SKM-1 treated with dmso at 0.1 percent for 144 hours (cell line): ENCODE measurements around the gene LCNL1.

ENCODE experiments used
- DNase-seq: peaks from one replicate; lab custom pipeline; 2025; ENCODE audit not compliant: unreplicated experiment; lab: John Stamatoyannopoulos, UW

LCNL1 gene

GRCh38 chr9:137009217-137009616 is 26.4 kb downstream of the LCNL1 start:
- DNase-seq: no peak

GRCh38 chr9:137009938-137010732 is 27.3 kb downstream of the LCNL1 start:
- DNase-seq: no peak

- DNase-seq: no peak
These were observed 28.4 kb downstream of the LCNL1 start for GRCh38 chr9:137011156-137011555.

- no peak for DNase-seq
These were observed 29.3 kb downstream of the LCNL1 start for GRCh38 chr9:137011907-137012675.

- no peak for DNase-seq
These were observed 30.1 kb downstream of the LCNL1 start for GRCh38 chr9:137012694-137013570.

GRCh38 chr9:137013571-137013940 is 30.8 kb downstream of the LCNL1 start:
- DNase-seq: no peak

- no peak for DNase-seq
These were observed 31.4 kb downstream of the LCNL1 start for GRCh38 chr9:137014166-137014565.

GRCh38 chr9:137014776-137015539 is 32.2 kb downstream of the LCNL1 start:
- DNase-seq: no peak

- no peak for DNase-seq
These were observed 32.7 kb downstream of the LCNL1 start for GRCh38 chr9:137015540-137015930.

- DNase-seq: no peak
These were observed 33.2 kb downstream of the LCNL1 start for GRCh38 chr9:137015976-137016375.

- no peak for DNase-seq
These were observed 33.6 kb downstream of the LCNL1 start for GRCh38 chr9:137016436-137016835.

- no peak for DNase-seq
These were observed 34.3 kb downstream of the LCNL1 start for GRCh38 chr9:137017071-137017470.

GRCh38 chr9:137017791-137018497 is 35.2 kb downstream of the LCNL1 start:
- DNase-seq: no peak

- DNase-seq: no peak
These were observed 36.2 kb downstream of the LCNL1 start for GRCh38 chr9:137018761-137019559.

- no peak for DNase-seq
These were observed 37.3 kb downstream of the LCNL1 start for GRCh38 chr9:137019891-137020683.

GRCh38 chr9:137020771-137021567 is 38.2 kb downstream of the LCNL1 start:
- DNase-seq: no peak

- no peak for DNase-seq
These were observed 38.8 kb downstream of the LCNL1 start for GRCh38 chr9:137021568-137021978.
